ENCODE data around the gene TMEM184A.

GRCh38 chr7:1531263-1531978 lies 24.6 kb downstream of the TMEM184A start:
- no peak for TF ChIP-seq EZH2 (IDR thresholded peaks at IDR 0.05; ENCODE audit: insufficient read depth, poor library complexity, severe bottlenecking)
- TF ChIP-seq EZH2phosphoT487 (IDR thresholded peaks at IDR 0.05; ENCODE audit: insufficient read depth, low read depth), result no peak

Measured in GM23248 (cell line).